Loucy (cell line): ENCODE results near the gene PAQR8.

ENCODE experiments used
- H2AFZ ChIP-seq: fragments of 200-600 bp; sonication (generic); 2 replicates; pipeline ENCODE4 v1.6.0; 2016; ENCODE audit warnings: antibody characterized with exemption, mild to moderate bottlenecking, low read length, moderate library complexity
- H3F3A ChIP-seq: fragments of 200-600 bp; 2 replicates; pipeline ENCODE4 v1.6.0; 2016; ENCODE audit warnings: antibody characterized with exemption, low read depth, mild to moderate bottlenecking
- H3K27me3 ChIP-seq: fragments of 200-600 bp; sonication (generic); 2 replicates; pipeline ENCODE4 v1.6.1; 2014; ENCODE audit warnings: low read length, mild to moderate bottlenecking; ENCODE audit not compliant: insufficient read depth, poor library complexity, severe bottlenecking
- H3K36me3 ChIP-seq: fragments of 200-600 bp; sonication (generic); 2 replicates; pipeline ENCODE4 v1.6.1; 2016; ENCODE audit warnings: low read length; ENCODE audit not compliant: insufficient read depth
- H3K4me1 ChIP-seq: fragments of 200-600 bp; sonication (generic); 2 replicates; pipeline ENCODE4 v1.5.1; 2014; ENCODE audit warnings: low read length, mild to moderate bottlenecking; ENCODE audit not compliant: insufficient read depth, poor library complexity, severe bottlenecking
- H3K4me2 ChIP-seq: fragments of 200-600 bp; sonication (generic); 2 replicates; pipeline ENCODE4 v1.6.0; 2014; ENCODE audit warnings: antibody characterized with exemption, low read length, low read depth, mild to moderate bottlenecking; ENCODE audit not compliant: poor library complexity, severe bottlenecking
- H3K4me3 ChIP-seq: fragments of 200-600 bp; sonication (generic); 2 replicates; pipeline ENCODE4 v1.5.1; 2014; ENCODE audit warnings: low read length, mild to moderate bottlenecking, mixed read lengths; ENCODE audit not compliant: poor library complexity, severe bottlenecking
- H3K79me2 ChIP-seq: fragments of 200-600 bp; sonication (generic); 2 replicates; pipeline ENCODE4 v1.6.1; 2014; ENCODE audit warnings: low read length; ENCODE audit not compliant: insufficient read depth
- H3K9ac ChIP-seq: fragments of 200-600 bp; sonication (generic); 2 replicates; pipeline ENCODE4 v1.6.0; 2014; ENCODE audit warnings: mild to moderate bottlenecking, low read depth, low read length, moderate library complexity; ENCODE audit not compliant: poor library complexity, severe bottlenecking
- H3K9me2 ChIP-seq: fragments of 200-600 bp; sonication (generic); replicated peaks from 2 replicates; pipeline ENCODE4 v1.6.1; 2016; ENCODE audit warnings: low read depth, low read length, mixed read lengths
- H3K9me3 ChIP-seq: fragments of 200-600 bp; sonication (generic); 2 replicates; pipeline ENCODE4 v1.6.1; 2014; ENCODE audit warnings: mild to moderate bottlenecking, antibody characterized with exemption, low read length, low read depth; ENCODE audit not compliant: insufficient read depth
- H4K20me1 ChIP-seq: fragments of 200-600 bp; sonication (generic); 2 replicates; pipeline ENCODE4 v1.6.0; 2014; ENCODE audit warnings: antibody characterized with exemption, low read length, mild to moderate bottlenecking; ENCODE audit not compliant: insufficient read depth, poor library complexity, severe bottlenecking
- EZH2phosphoT487 ChIP-seq: fragments of 200-600 bp; IDR thresholded peaks from 2 replicates; pipeline ENCODE4 v1.6.1; 2018; ENCODE audit warnings: antibody characterized with exemption, mild to moderate bottlenecking, moderate library complexity, borderline replicate concordance
- TF ChIP-seq, protein P1 (sequence below): fragments of 200-600 bp; sonication (generic); conservative IDR thresholded peaks from 2 replicates; pipeline ENCODE4 v1.5.1; 2014; ENCODE audit warnings: mild to moderate bottlenecking, antibody characterized with exemption, low read length

Gene PAQR8

GRCh38 chr6:52422156-52422555, 60.2 kb downstream of the PAQR8 start:
- Histone ChIP-seq H3F3A (peaks cover 11% of the 10 kb centered on the region; the same call in 1 of the 2 replicates), H3K9me2 (no peaks in the 10 kb centered on the region), H3K36me3 (no peaks in the 10 kb centered on the region), H3K9ac (no peak overlapping the region), H3K4me1 (peaks cover 29% of the 10 kb centered on the region), H3K27me3 (no peaks in the 10 kb centered on the region), H4K20me1 (no peaks in the 10 kb centered on the region), H3K4me2 (no peak overlapping the region), H3K79me2 (no peaks in the 10 kb centered on the region), H3K9me3 (no peaks in the 10 kb centered on the region), H3K4me3 (no peak overlapping the region), H2AFZ (no peak overlapping the region)
- TF ChIP-seq, protein P1, sequence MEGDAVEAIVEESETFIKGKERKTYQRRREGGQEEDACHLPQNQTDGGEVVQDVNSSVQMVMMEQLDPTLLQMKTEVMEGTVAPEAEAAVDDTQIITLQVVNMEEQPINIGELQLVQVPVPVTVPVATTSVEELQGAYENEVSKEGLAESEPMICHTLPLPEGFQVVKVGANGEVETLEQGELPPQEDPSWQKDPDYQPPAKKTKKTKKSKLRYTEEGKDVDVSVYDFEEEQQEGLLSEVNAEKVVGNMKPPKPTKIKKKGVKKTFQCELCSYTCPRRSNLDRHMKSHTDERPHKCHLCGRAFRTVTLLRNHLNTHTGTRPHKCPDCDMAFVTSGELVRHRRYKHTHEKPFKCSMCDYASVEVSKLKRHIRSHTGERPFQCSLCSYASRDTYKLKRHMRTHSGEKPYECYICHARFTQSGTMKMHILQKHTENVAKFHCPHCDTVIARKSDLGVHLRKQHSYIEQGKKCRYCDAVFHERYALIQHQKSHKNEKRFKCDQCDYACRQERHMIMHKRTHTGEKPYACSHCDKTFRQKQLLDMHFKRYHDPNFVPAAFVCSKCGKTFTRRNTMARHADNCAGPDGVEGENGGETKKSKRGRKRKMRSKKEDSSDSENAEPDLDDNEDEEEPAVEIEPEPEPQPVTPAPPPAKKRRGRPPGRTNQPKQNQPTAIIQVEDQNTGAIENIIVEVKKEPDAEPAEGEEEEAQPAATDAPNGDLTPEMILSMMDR = no peak
- TF ChIP-seq EZH2phosphoT487 = no peak

DNA sequence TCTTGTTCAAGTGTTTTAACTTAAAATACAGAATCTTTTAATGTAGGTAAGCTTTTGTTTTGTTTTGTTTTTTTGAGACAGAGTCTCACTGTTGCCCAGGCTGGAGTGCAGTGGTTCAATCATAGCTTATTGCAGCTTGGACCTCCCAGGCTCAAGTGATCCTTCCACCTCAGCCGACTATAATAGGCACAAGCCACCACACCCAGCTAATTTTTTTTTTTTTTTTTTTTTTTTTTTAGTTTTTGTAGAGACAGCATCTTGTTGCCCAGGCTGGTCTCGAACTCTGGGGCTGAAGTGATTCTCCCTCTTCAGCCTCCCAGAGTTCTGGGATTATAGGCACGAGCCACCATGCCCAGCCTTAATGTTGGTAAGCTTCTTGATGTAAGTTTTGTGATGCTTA, 61.5 kb downstream of the PAQR8 start:
- Histone ChIP-seq H3K36me3 (no peaks in the 10 kb centered on the region), H3K27me3 (no peaks in the 10 kb centered on the region), H3K4me1 (peaks cover 20% of the 10 kb centered on the region), H3K79me2 (no peaks in the 10 kb centered on the region), H3K9me3 (no peaks in the 10 kb centered on the region), H2AFZ (no peak overlapping the region), H3K4me3 (no peak overlapping the region), H3K9me2 (no peaks in the 10 kb centered on the region), H4K20me1 (no peaks in the 10 kb centered on the region), H3F3A (peaks cover 10% of the 10 kb centered on the region; the same call in 1 of the 2 replicates), H3K4me2 (no peak overlapping the region), H3K9ac (no peak overlapping the region)
- TF ChIP-seq EZH2phosphoT487 = no peak
- TF ChIP-seq, protein P1 = no peak

DNA sequence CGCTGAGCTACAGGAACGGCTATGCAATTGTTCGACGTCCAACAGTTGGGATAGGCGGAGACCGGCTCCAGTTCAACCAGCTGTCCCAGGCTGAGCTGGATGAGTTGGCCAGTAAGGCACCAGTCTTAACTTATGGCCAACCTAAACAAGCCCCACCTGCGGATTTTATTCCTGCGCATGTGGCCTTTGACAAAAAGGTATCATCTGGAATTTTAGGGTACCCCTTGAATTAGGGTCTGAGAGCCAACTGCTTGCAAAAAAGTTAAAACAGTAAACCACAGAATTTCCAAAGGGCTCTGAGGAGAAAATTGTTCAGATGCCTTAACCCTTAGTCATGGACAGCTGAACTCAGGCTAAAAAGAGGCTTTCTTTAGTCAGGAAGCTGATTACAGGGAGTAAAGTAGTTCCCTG, 62.0 kb downstream of the PAQR8 start:
- no peaks in the 10 kb centered on the region for H3K9me2 ChIP-seq
- no peak overlapping the region for H3K4me3 ChIP-seq
- H3K9ac ChIP-seq = no peak overlapping the region
- H4K20me1 ChIP-seq = no peaks in the 10 kb centered on the region
- H3F3A ChIP-seq = peaks cover 4% of the 10 kb centered on the region; the same call in 1 of the 2 replicates
- H2AFZ ChIP-seq = no peak overlapping the region
- H3K79me2 ChIP-seq = no peaks in the 10 kb centered on the region
- no peaks in the 10 kb centered on the region for H3K27me3 ChIP-seq
- H3K9me3 ChIP-seq = no peaks in the 10 kb centered on the region
- no peak overlapping the region for H3K4me2 ChIP-seq
- peaks cover 15% of the 10 kb centered on the region for H3K4me1 ChIP-seq
- H3K36me3 ChIP-seq = no peaks in the 10 kb centered on the region
- TF ChIP-seq, protein P1 = no peak
- TF ChIP-seq EZH2phosphoT487 = no peak
